Measurements from ENCODE around the gene PIRT. TPM values are rescaled to one million over a fixed set of nuclear protein-coding genes. Genes with fewer than 3 reads are reported as not detected.

The PIRT gene
- total RNA-seq, 1 experiment from 2014 or later = not detected

DNA sequence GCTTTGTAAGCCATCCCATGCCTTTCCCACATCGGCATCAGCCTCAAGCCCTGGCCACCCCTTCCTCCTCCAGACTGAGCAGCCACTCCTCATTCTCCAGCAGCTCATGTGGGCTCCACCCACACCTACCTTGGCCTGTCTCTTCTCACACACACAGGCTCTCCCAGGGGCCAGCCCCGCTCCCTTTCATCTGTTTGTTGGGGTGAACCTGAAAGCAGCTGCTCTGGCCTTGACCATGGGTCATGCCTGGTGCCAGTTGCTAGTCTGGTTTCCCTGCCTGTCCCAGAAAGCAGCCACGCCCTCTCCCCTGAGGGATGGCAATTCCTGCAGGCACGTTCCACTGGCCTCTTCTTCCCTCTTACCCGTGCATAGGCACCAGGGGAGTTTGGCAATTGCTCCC, 22.6 kb downstream of the PIRT start:
- ChIA-PET POLR2A (no interaction called here), CTCF (no interaction called here), RAD21 (ENCODE audit: low non-redundant PET in 1 of 2, low total read pairs in 2 of 2, uncharacterized antibody in 2 of 2, unreplicated experiment in 2 of 2) (no interaction called here)
- no peaks in the 10 kb centered on the region for H3K9me3 ChIP-seq (ENCODE audit: control insufficient read depth in 1 of 2, insufficient read depth in 1 of 2, low read depth in 1 of 2, low read length in 2 of 2)
- H3K4me2 ChIP-seq (ENCODE audit: low read length) = no peak overlapping the region
- ATAC-seq (no peak; the same call in 1 of the 2 replicates), DNase-seq (ENCODE audit: low read depth, low spot score) (no peak)
- no peaks in the 10 kb centered on the region for H4K20me1 ChIP-seq (ENCODE audit: insufficient read depth)
- no peak for TF ChIP-seq CBX3 (IDR thresholded peaks at IDR 0.05; ENCODE audit: low read depth)
- TF ChIP-seq, protein P1, sequence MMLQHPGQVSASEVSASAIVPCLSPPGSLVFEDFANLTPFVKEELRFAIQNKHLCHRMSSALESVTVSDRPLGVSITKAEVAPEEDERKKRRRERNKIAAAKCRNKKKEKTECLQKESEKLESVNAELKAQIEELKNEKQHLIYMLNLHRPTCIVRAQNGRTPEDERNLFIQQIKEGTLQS (IDR thresholded peaks at IDR 0.05) = no peak
- no peak for TF ChIP-seq EZH2phosphoT487 (IDR thresholded peaks at IDR 0.05; ENCODE audit: borderline replicate concordance)
- TF ChIP-seq SIN3A (IDR thresholded peaks at IDR 0.05; ENCODE audit: low read depth) = no peak
- no peak for TF ChIP-seq CEBPB (IDR thresholded peaks at IDR 0.05; ENCODE audit: low read depth)
- no peak for TF ChIP-seq RAD21 (IDR thresholded peaks at IDR 0.05; ENCODE audit: low read depth)
- TF ChIP-seq SRF (IDR thresholded peaks at IDR 0.05; ENCODE audit: low read depth) = no peak
- TF ChIP-seq REST (IDR thresholded peaks at IDR 0.05; ENCODE audit: low read depth) = no peak
- TF ChIP-seq ZNF274 (IDR thresholded peaks at IDR 0.05; ENCODE audit: low read depth, low read length) = no peak
- TF ChIP-seq, protein P2, sequence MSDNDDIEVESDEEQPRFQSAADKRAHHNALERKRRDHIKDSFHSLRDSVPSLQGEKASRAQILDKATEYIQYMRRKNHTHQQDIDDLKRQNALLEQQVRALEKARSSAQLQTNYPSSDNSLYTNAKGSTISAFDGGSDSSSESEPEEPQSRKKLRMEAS (IDR thresholded peaks at IDR 0.05) = no peak
- TF ChIP-seq SP1 (IDR thresholded peaks at IDR 0.05; ENCODE audit: low read depth) = no peak
- TF ChIP-seq, protein P3, sequence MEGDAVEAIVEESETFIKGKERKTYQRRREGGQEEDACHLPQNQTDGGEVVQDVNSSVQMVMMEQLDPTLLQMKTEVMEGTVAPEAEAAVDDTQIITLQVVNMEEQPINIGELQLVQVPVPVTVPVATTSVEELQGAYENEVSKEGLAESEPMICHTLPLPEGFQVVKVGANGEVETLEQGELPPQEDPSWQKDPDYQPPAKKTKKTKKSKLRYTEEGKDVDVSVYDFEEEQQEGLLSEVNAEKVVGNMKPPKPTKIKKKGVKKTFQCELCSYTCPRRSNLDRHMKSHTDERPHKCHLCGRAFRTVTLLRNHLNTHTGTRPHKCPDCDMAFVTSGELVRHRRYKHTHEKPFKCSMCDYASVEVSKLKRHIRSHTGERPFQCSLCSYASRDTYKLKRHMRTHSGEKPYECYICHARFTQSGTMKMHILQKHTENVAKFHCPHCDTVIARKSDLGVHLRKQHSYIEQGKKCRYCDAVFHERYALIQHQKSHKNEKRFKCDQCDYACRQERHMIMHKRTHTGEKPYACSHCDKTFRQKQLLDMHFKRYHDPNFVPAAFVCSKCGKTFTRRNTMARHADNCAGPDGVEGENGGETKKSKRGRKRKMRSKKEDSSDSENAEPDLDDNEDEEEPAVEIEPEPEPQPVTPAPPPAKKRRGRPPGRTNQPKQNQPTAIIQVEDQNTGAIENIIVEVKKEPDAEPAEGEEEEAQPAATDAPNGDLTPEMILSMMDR (IDR thresholded peaks at IDR 0.05 in 2 of 3, conservative IDR thresholded peaks at IDR 0.05 in 1 of 3; ENCODE audit: borderline replicate concordance in 1 of 3, insufficient read depth in 1 of 3, low read depth in 2 of 3, low read length in 2 of 3) = no peak
- BruUV-seq (replicated peaks) = no TSS peak
- no peak overlapping the region for H3K27ac ChIP-seq (ENCODE audit: low read depth, low read length)
- no peak overlapping the region for H2AFZ ChIP-seq (ENCODE audit: low read depth, low read length, poor library complexity, severe bottlenecking)
- no peaks in the 10 kb centered on the region for H3K9me2 ChIP-seq (ENCODE audit: insufficient read depth)
- no peaks in the 10 kb centered on the region for H3K79me2 ChIP-seq (ENCODE audit: insufficient read depth, low read length)
- no peaks in the 10 kb centered on the region for H3K36me3 ChIP-seq (ENCODE audit: control insufficient read depth in 1 of 2, insufficient read depth in 2 of 2, low read length in 2 of 2)
- H3K4me1 ChIP-seq (ENCODE audit: control insufficient read depth in 1 of 2, insufficient read depth in 2 of 2, low read length in 2 of 2) = no peaks in the 10 kb centered on the region
- intact Hi-C loops (cut with micrococcal nuclease) = no loop called here
- peaks cover 22% of the 10 kb centered on the region for H3K27me3 ChIP-seq (ENCODE audit: insufficient read depth, low read length)
- H3K4me3 ChIP-seq (replicated peaks in 1 of 2; ENCODE audit: low read depth in 1 of 2, low read length in 2 of 2) = no peak overlapping the region
- no peak overlapping the region for H3K9ac ChIP-seq (ENCODE audit: low read length)

All from HCT116 (cell line).